ENCODE results near the gene SCN7A. TPM values are rescaled to one million over a fixed set of nuclear protein-coding genes. Genes with fewer than 3 reads are reported as not detected.

The SCN7A gene
- total RNA-seq, 2 donors from 2014 or later, result not detected

Other genes with a start within 250 kb of the SCN7A start
- under 1 TPM in 1 of 2 donors, not detected in 1; 0.21 TPM for gene SCN9A, start 118.3 kb downstream of the SCN7A start, total RNA-seq

Measured in T-helper 17 cell (primary cell).